HG03095 (cell line): Measurements from ENCODE around the gene U2AF1L4.
"Not testable (repeated sequence)": the region's sequence is repeated elsewhere in the genome, so short reads cannot be mapped to it uniquely, and the experiment has no call there.

Experiments used
- ATAC-seq: cut with Tn5 transposase; IDR thresholded peaks from one replicate; pipeline ENCODE4 v1.9.1; 2021; ENCODE audit warnings: moderate library complexity; ENCODE audit not compliant: unreplicated experiment

U2AF1L4 gene

GRCh38 chr19:35781650-35782049, 36.4 kb upstream of the U2AF1L4 start:
- ATAC-seq: no peak

GRCh38 chr19:35780717-35781116, 35.5 kb upstream of the U2AF1L4 start:
- ATAC-seq: no peak

GRCh38 chr19:35780058-35780457, 34.8 kb upstream of the U2AF1L4 start:
- ATAC-seq: no peak

GRCh38 chr19:35779033-35779432, 33.8 kb upstream of the U2AF1L4 start:
- ATAC-seq: no peak

- ATAC-seq: no peak
Observed at GRCh38 chr19:35777961-35778360, 32.7 kb upstream of the U2AF1L4 start.

GRCh38 chr19:35777086-35777841, 32.0 kb upstream of the U2AF1L4 start:
- no peak for ATAC-seq

- no peak for ATAC-seq
Observed at GRCh38 chr19:35776102-35776788, 31.0 kb upstream of the U2AF1L4 start.

- ATAC-seq: peak; percentile 73
Observed at GRCh38 chr19:35775298-35776101, 30.3 kb upstream of the U2AF1L4 start, which contains the start of gene ARHGAP33. Gene ARHGAP33 (plus strand): TSS chr19:35775564. CDS start chr19:35775659, 95 bp downstream.

- ATAC-seq: no peak
Observed at GRCh38 chr19:35775046-35775297, 29.8 kb upstream of the U2AF1L4 start.

GRCh38 chr19:35774274-35775045, 29.2 kb upstream of the U2AF1L4 start:
- no peak for ATAC-seq

GRCh38 chr19:35773020-35773806, 28.0 kb upstream of the U2AF1L4 start:
- ATAC-seq: no peak

- not testable (repeated sequence) for ATAC-seq
Observed at GRCh38 chr19:35772362-35772761, 27.1 kb upstream of the U2AF1L4 start.

GRCh38 chr19:35768082-35768421, 22.8 kb upstream of the U2AF1L4 start:
- ATAC-seq: no peak

- ATAC-seq: no peak
Observed at GRCh38 chr19:35767288-35768081, 22.3 kb upstream of the U2AF1L4 start.

- no peak for ATAC-seq
Observed at GRCh38 chr19:35766571-35767104, 21.4 kb upstream of the U2AF1L4 start.

- ATAC-seq: no peak
Observed at GRCh38 chr19:35764432-35765315, 19.5 kb upstream of the U2AF1L4 start.

GRCh38 chr19:35760711-35761349, 15.6 kb upstream of the U2AF1L4 start:
- ATAC-seq: no peak

GRCh38 chr19:35759697-35760096, 14.5 kb upstream of the U2AF1L4 start:
- ATAC-seq: no peak
